HCT116 (cell line): Measurements from ENCODE around the gene CEND1. TPM values are rescaled to one million over a fixed set of nuclear protein-coding genes. Genes with fewer than 3 reads are reported as not detected.

Experiments used
- ATAC-seq: fragments of 200-7000 bp; cut with Tn5 transposase; 2 replicates; pipeline ENCODE4 v1.9.1; 2020; ENCODE audit warnings: mild to moderate bottlenecking, moderate library complexity
- BruUV-seq: library from RNA; stranded (reverse); fragments of 400-500 nt; replicated peaks from 2 replicates; lab custom pipeline; 2021; lab: Mats Ljungman, UMichigan
- CTCF ChIA-PET: fragments of 300-600 bp; sonication (Branson Sonifier 250); formaldehyde crosslinking; loops from one replicate; lab custom pipeline; 2021; ENCODE audit warnings: antibody characterized with exemption; lab: Charles Lee
- POLR2A ChIA-PET: fragments of 300-600, 350-600 bp; sonication (Branson Sonifier 250); formaldehyde crosslinking; loops from one replicate; lab custom pipeline; 2021; ENCODE audit warnings: antibody characterized with exemption; lab: Charles Lee
- RAD21 ChIA-PET, 2 experiments: fragments of 300-600 bp; sonication (Branson Sonifier 250); formaldehyde crosslinking; loops; one replicate each; lab custom pipeline; 2023; ENCODE audit warnings: low total read pairs in 2 of 2; ENCODE audit not compliant: uncharacterized antibody in 2 of 2, unreplicated experiment in 2 of 2, low non-redundant PET in 1 of 2; lab: Charles Lee
- DNase-seq: peaks from one replicate; pipeline ENCODE4 v3.0.0-alpha.2; 2010; ENCODE audit warnings: low read depth, low spot score
- H2AFZ ChIP-seq: fragments of 200-600 bp; shearing (Covaris generic), sonication (generic); 2 replicates; pipeline ENCODE4 v1.6.1; 2017; ENCODE audit warnings: low read depth, mixed run types, mixed read lengths, antibody characterized with exemption, low read length; ENCODE audit not compliant: poor library complexity, severe bottlenecking
- H3K27ac ChIP-seq: 2 replicates; pipeline ENCODE4 v1.5.1; 2012; ENCODE audit warnings: low read depth, low read length
- H3K27me3 ChIP-seq: fragments of 200-600 bp; sonication (generic); 2 replicates; pipeline ENCODE4 v1.6.1; 2016; ENCODE audit warnings: mixed run types, low read length, mixed read lengths; ENCODE audit not compliant: insufficient read depth
- H3K36me3 ChIP-seq, 2 experiments: fragments of 200-500 bp in 1 of 2; fragments of 200-600 bp in 1 of 2; sonication (Bioruptor generic) in 1 of 2; sonication (generic) in 1 of 2; 2 replicates each; pipeline versions ENCODE4 v1.5.1 to v1.6.1; 2014 to 2016; ENCODE audit warnings: low read length in 2 of 2, inconsistent platforms in 1 of 2, mixed read lengths in 1 of 2, mixed run types in 1 of 2; ENCODE audit not compliant: insufficient read depth in 2 of 2, control insufficient read depth in 1 of 2
- H3K4me1 ChIP-seq, 2 experiments: fragments of 200-600 bp in 1 of 2; sonication (generic) in 1 of 2; 2 replicates each; pipeline versions ENCODE4 v1.5.1 to v1.6.1; 2012 to 2017; ENCODE audit warnings: low read length in 2 of 2, inconsistent platforms in 1 of 2, mild to moderate bottlenecking in 1 of 2, mixed read lengths in 1 of 2, mixed run types in 1 of 2, moderate library complexity in 1 of 2; ENCODE audit not compliant: insufficient read depth in 2 of 2, control insufficient read depth in 1 of 2
- H3K4me2 ChIP-seq: fragments of 200-600 bp; sonication (generic); 2 replicates; pipeline ENCODE4 v1.6.1; 2017; ENCODE audit warnings: mixed run types, low read length, mixed read lengths
- H3K4me3 ChIP-seq, 2 experiments: fragments of 200-600 bp in 1 of 2; sonication (generic) in 1 of 2; replicated peaks in 1 of 2; 2 replicates each; pipeline ENCODE4 v1.5.1; 2011 to 2016; ENCODE audit warnings: low read length in 2 of 2, control low read depth in 1 of 2, low read depth in 1 of 2, mild to moderate bottlenecking in 1 of 2, mixed read lengths in 1 of 2, mixed run types in 1 of 2
- H3K79me2 ChIP-seq: fragments of 200-600 bp; sonication (generic); 2 replicates; pipeline ENCODE4 v1.6.1; 2017; ENCODE audit warnings: mild to moderate bottlenecking, mixed run types, low read length, moderate library complexity, mixed read lengths; ENCODE audit not compliant: insufficient read depth
- H3K9ac ChIP-seq: fragments of 200-600 bp; sonication (generic); 2 replicates; pipeline ENCODE4 v1.6.1; 2016; ENCODE audit warnings: low read length, mixed read lengths
- H3K9me2 ChIP-seq: fragments of 200-600 bp; sonication (generic), shearing (Covaris generic); 2 replicates; pipeline ENCODE4 v1.6.1; 2017; ENCODE audit warnings: mixed run types, mild to moderate bottlenecking, moderate library complexity; ENCODE audit not compliant: insufficient read depth
- H3K9me3 ChIP-seq, 2 experiments: fragments of 200-500 bp in 1 of 2; fragments of 200-600 bp in 1 of 2; sonication (Bioruptor generic) in 1 of 2; sonication (generic) in 1 of 2; 2 replicates each; pipeline ENCODE4 v1.6.1; 2014 to 2017; ENCODE audit warnings: low read length in 2 of 2, mixed read lengths in 2 of 2, inconsistent platforms in 1 of 2, low read depth in 1 of 2, mild to moderate bottlenecking in 1 of 2, mixed run types in 1 of 2, moderate library complexity in 1 of 2; ENCODE audit not compliant: control insufficient read depth in 1 of 2, insufficient read depth in 1 of 2
- H4K20me1 ChIP-seq: fragments of 200-600 bp; sonication (generic), shearing (Covaris generic); 2 replicates; pipeline ENCODE4 v1.6.1; 2017; ENCODE audit warnings: mixed run types, mild to moderate bottlenecking, moderate library complexity; ENCODE audit not compliant: insufficient read depth
- ATF3 ChIP-seq: IDR thresholded peaks from 2 replicates; pipeline ENCODE4 v1.6.1; 2012
- CBX3 ChIP-seq: IDR thresholded peaks from 2 replicates; pipeline ENCODE4 v1.6.1; 2012; ENCODE audit warnings: low read depth
- CEBPB ChIP-seq: IDR thresholded peaks from 2 replicates; pipeline ENCODE4 v1.6.1; 2012; ENCODE audit warnings: low read depth
- POLR2AphosphoS5 ChIP-seq: IDR thresholded peaks from 2 replicates; pipeline ENCODE4 v1.6.1; 2011; ENCODE audit warnings: mild to moderate bottlenecking, low read depth, low read length, moderate library complexity
- REST ChIP-seq: IDR thresholded peaks from 2 replicates; pipeline ENCODE4 v1.6.1; 2012; ENCODE audit warnings: low read depth
- TCF7L2 ChIP-seq: IDR thresholded peaks from 2 replicates; pipeline ENCODE4 v1.7.0; 2011; ENCODE audit warnings: borderline replicate concordance, inconsistent platforms; ENCODE audit not compliant: insufficient read depth, insufficient read length; ENCODE audit errors: extremely low read depth
- YY1 ChIP-seq: IDR thresholded peaks from 2 replicates; pipeline ENCODE4 v1.6.1; 2011; ENCODE audit warnings: low read length, low read depth, moderate library complexity, mild to moderate bottlenecking; ENCODE audit not compliant: insufficient replicate concordance; ENCODE audit errors: extremely low read depth
- ZBTB33 ChIP-seq: IDR thresholded peaks from 2 replicates; pipeline ENCODE4 v1.6.1; 2011; ENCODE audit warnings: mild to moderate bottlenecking, low read length, moderate library complexity; ENCODE audit not compliant: insufficient replicate concordance; ENCODE audit errors: extremely low read depth
- ZNF274 ChIP-seq: fragments of 200-500 bp; sonication (Bioruptor generic); IDR thresholded peaks from 2 replicates; pipeline ENCODE4 v1.6.1; 2014; ENCODE audit warnings: mild to moderate bottlenecking, low read depth, low read length, inconsistent platforms
- intact Hi-C: fragments of 100-400 bp; cut with micrococcal nuclease; formaldehyde crosslinking; loops from 2 replicates; pipeline ENCODE4 v1.10.0; 2022
- total RNA-seq: library from RNA; stranded (reverse); gene quantifications from one replicate; pipeline ENCODE4 v1.2.1, GENCODE V29; 2021; ENCODE audit not compliant: unreplicated experiment

CEND1 gene
- total RNA-seq, 1 experiment from 2014 or later: 0.27 TPM

- ChIA-PET RAD21 (no interaction called here), CTCF (no interaction called here), POLR2A (no interaction called here)
- no peak overlapping the region; the same call in 1 of the 2 replicates for H3K27ac ChIP-seq
- no peak overlapping the region for H3K9ac ChIP-seq
- no peak overlapping the region for H3K4me3 ChIP-seq
- H3K9me3 ChIP-seq: no peaks in the 10 kb centered on the region
- no peak for TF ChIP-seq CBX3
- no peak for TF ChIP-seq ATF3
- no peak for TF ChIP-seq CEBPB
- no peak for TF ChIP-seq POLR2AphosphoS5
- TF ChIP-seq ZBTB33: no peak
- no peak for TF ChIP-seq ZNF274
- TF ChIP-seq YY1: no peak
- no peak for TF ChIP-seq TCF7L2
- TF ChIP-seq REST: no peak
- intact Hi-C loops: no loop called here
- H4K20me1 ChIP-seq: no peaks in the 10 kb centered on the region
- BruUV-seq: no TSS peak
- H3K9me2 ChIP-seq: no peaks in the 10 kb centered on the region
- peaks cover 17% of the 10 kb centered on the region for H3K79me2 ChIP-seq
- DNase-seq (no peak), ATAC-seq (no peak)
- H3K36me3 ChIP-seq: peaks cover 0 to 9% of the 10 kb centered on the region in 2 experiments; a peak in 1 of 4 replicates
- H3K27me3 ChIP-seq: no peaks in the 10 kb centered on the region
- peaks cover 21 to 32% of the 10 kb centered on the region in 2 experiments for H3K4me1 ChIP-seq
- no peak overlapping the region for H2AFZ ChIP-seq
- H3K4me2 ChIP-seq: no peak overlapping the region
These were observed 12.2 kb upstream of the CEND1 start for GRCh38 chr11:802018-802617.
